Stomach (tissue), 4 donors: ENCODE data around the gene SLC51B.
A peak's percentile ranks its signal among the peaks of the same experiment; 100 is the strongest.

Source experiments
- POLR2A ChIP-seq, 4 donors: fragments of 450-650 bp; IDR thresholded peaks; one replicate each; pipeline ENCODE4 v1.6.1; 2016; ENCODE audit warnings: antibody characterized with exemption in 4 of 4, control low read depth in 2 of 4, mild to moderate bottlenecking in 1 of 4, moderate library complexity in 1 of 4
- TF ChIP-seq, protein P1 (sequence below), 7 experiments: fragments of 450-650 bp in 4 of 7; fragments of 200-600 bp in 3 of 7; sonication (generic) in 3 of 7; IDR thresholded peaks; one replicate each; pipeline ENCODE4 v1.5.1; 2016 to 2019; ENCODE audit warnings: antibody characterized with exemption in 7 of 7, control low read depth in 2 of 7, mild to moderate bottlenecking in 1 of 7

GRCh38 chr15:65086680-65087111 lies 41.5 kb downstream of the SLC51B start:
- TF ChIP-seq POLR2A (IDR thresholded peaks at IDR 0.05), result no peak
- TF ChIP-seq, protein P1, sequence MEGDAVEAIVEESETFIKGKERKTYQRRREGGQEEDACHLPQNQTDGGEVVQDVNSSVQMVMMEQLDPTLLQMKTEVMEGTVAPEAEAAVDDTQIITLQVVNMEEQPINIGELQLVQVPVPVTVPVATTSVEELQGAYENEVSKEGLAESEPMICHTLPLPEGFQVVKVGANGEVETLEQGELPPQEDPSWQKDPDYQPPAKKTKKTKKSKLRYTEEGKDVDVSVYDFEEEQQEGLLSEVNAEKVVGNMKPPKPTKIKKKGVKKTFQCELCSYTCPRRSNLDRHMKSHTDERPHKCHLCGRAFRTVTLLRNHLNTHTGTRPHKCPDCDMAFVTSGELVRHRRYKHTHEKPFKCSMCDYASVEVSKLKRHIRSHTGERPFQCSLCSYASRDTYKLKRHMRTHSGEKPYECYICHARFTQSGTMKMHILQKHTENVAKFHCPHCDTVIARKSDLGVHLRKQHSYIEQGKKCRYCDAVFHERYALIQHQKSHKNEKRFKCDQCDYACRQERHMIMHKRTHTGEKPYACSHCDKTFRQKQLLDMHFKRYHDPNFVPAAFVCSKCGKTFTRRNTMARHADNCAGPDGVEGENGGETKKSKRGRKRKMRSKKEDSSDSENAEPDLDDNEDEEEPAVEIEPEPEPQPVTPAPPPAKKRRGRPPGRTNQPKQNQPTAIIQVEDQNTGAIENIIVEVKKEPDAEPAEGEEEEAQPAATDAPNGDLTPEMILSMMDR (IDR thresholded peaks at IDR 0.05), result peak in 1 of 7 experiments; percentile 4
